Fibroblast of pulmonary artery (primary cell): ENCODE results near the gene ARHGAP42.

Source experiments
- DNase-seq: peaks from one replicate; pipeline ENCODE4 v3.0.0-alpha.2; 2010; ENCODE audit warnings: low read depth
- H3K4me3 ChIP-seq: replicated peaks from 2 replicates; pipeline ENCODE4 v1.5.1; 2011; ENCODE audit warnings: low read depth, mild to moderate bottlenecking, control low read depth, low read length, moderate library complexity
- CTCF ChIP-seq: IDR thresholded peaks from 2 replicates; pipeline ENCODE4 v1.5.1; 2011; ENCODE audit warnings: mild to moderate bottlenecking, control low read depth, low read length, inconsistent platforms; ENCODE audit errors: missing control alignments

ARHGAP42 gene

DNA sequence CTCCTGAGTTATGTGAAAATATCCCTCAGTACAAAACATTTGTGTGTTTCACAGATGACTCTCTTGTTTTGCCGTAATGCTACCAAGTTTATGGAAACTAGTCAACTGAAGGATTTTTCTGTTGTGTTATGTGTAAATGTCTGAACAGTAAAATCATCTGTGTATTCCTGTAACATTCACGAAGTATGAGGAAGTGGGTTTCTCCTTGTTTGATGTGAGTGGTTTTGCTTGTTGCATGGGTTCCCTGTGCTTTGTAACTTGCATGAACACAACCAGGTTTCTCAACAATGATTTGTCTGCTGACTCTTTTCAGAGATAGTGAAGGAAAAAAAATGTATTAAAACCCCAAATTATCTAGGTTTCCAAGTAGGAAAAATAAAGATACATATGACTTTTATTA lies 304.5 kb downstream of the ARHGAP42 start:
- no peak overlapping the region for H3K4me3 ChIP-seq
- TF ChIP-seq CTCF: no peak
- DNase-seq: no peak

GRCh38 chr11:100994966-100995365 lies 307.9 kb downstream of the ARHGAP42 start:
- no peak overlapping the region for H3K4me3 ChIP-seq
- no peak for DNase-seq

GRCh38 chr11:100999756-101000155 lies 312.7 kb downstream of the ARHGAP42 start:
- no peak overlapping the region for H3K4me3 ChIP-seq
- no peak for TF ChIP-seq CTCF
- DNase-seq: no peak

More at GRCh38 chr11:100994966-100995365, 307.9 kb downstream of the ARHGAP42 start:
- no peak for TF ChIP-seq CTCF

GRCh38 chr11:101003468-101003867 lies 316.4 kb downstream of the ARHGAP42 start:
- DNase-seq: no peak
- no peak for TF ChIP-seq CTCF
- no peak overlapping the region for H3K4me3 ChIP-seq

GRCh38 chr11:101008961-101009689 lies 322.0 kb downstream of the ARHGAP42 start:
- no peak for TF ChIP-seq CTCF
- no peak for DNase-seq
- no peak overlapping the region for H3K4me3 ChIP-seq

DNA sequence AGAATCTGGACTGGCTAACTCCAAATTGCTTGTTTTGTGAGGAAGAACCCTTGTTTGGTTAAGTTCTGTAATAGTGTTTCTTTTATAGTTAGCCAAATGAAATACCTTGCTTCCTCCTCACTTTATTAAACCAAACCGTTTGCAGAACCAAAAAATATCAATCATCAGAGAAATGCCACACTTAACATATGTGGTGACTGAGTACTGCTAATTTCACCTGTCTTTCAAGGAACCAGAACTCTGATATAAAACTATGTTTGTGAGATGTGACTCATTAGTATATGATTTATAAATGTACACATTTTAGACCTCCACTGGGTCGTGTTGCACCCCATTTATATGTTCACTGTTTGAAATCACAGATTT lies 322.6 kb downstream of the ARHGAP42 start:
- DNase-seq: no peak
- no peak for TF ChIP-seq CTCF
- no peak overlapping the region for H3K4me3 ChIP-seq

- H3K4me3 ChIP-seq: no peak overlapping the region
- DNase-seq: no peak
- no peak for TF ChIP-seq CTCF
Measured at GRCh38 chr11:101010899-101011298, 323.8 kb downstream of the ARHGAP42 start.
